Neural progenitor cell (in vitro differentiated cells): ENCODE measurements around the gene PTPRN2.

Experiments
- CTCF ChIP-seq: fragments of 200-600 bp; sonication (generic); IDR thresholded peaks from 2 replicates; pipeline ENCODE4 v1.5.1; 2017; ENCODE audit warnings: antibody characterized with exemption, mild to moderate bottlenecking
- EZH2 ChIP-seq: fragments of 200-600 bp; sonication (generic); IDR thresholded peaks from 2 replicates; pipeline ENCODE4 v1.6.1; 2017; ENCODE audit warnings: antibody characterized with exemption, mild to moderate bottlenecking, moderate library complexity
- EZH2phosphoT487 ChIP-seq: fragments of 200-600 bp; sonication (generic); IDR thresholded peaks from 2 replicates; pipeline ENCODE4 v1.6.1; 2017; ENCODE audit warnings: antibody characterized with exemption

- TF ChIP-seq EZH2 (no peak), CTCF (no peak), EZH2phosphoT487 (no peak)
Measured at GRCh38 chr7:157513682-157514081, 1073.9 kb downstream of the PTPRN2 start.
